Brain microvascular endothelial cell (primary cell): ENCODE data around the gene SPECC1L.

Source experiments
- DNase-seq: peaks from one replicate; pipeline ENCODE4 v3.0.0-alpha.2; 2020
- H3K27ac ChIP-seq: fragments of 250-450 bp; sonication (Bioruptor Pico); 2 replicates; pipeline ENCODE4 v1.5.1; 2020; ENCODE audit warnings: mild to moderate bottlenecking, moderate library complexity
- H3K27me3 ChIP-seq: fragments of 250-450 bp; sonication (Bioruptor Pico); replicated peaks from 2 replicates; pipeline ENCODE4 v1.5.1; 2020; ENCODE audit warnings: mild to moderate bottlenecking
- H3K36me3 ChIP-seq: fragments of 250-450 bp; sonication (Bioruptor Pico); replicated peaks from 2 replicates; pipeline ENCODE4 v1.5.1; 2020; ENCODE audit warnings: mild to moderate bottlenecking
- H3K4me3 ChIP-seq: 2 replicates; pipeline ENCODE4 v1.5.1; 2011; ENCODE audit warnings: low read depth, mild to moderate bottlenecking, control low read depth, low read length, moderate library complexity
- CTCF ChIP-seq: IDR thresholded peaks from 2 replicates; pipeline ENCODE4 v1.5.1; 2011; ENCODE audit warnings: low read depth, mild to moderate bottlenecking, moderate library complexity, low read length, control low read depth, inconsistent platforms; ENCODE audit errors: missing control alignments
- in situ Hi-C: cut with HindIII; loops from 2 replicates; pipeline ENCODE4 v1.10.0; 2017; ENCODE audit warnings: low sequenced_read_pairs, low pct_ligation_motif_present

SPECC1L gene

GRCh38 chr22:24424001-24424900, 153.6 kb downstream of the SPECC1L start:
- TF ChIP-seq CTCF, result no peak
- H3K27ac ChIP-seq, result no peak overlapping the region
- H3K36me3 ChIP-seq, result no peaks in the 10 kb centered on the region
- no peak for DNase-seq
- in situ Hi-C loops, result no loop called here
- no peaks in the 10 kb centered on the region for H3K27me3 ChIP-seq
- peak overlapping the region; percentile 46 for H3K4me3 ChIP-seq

- DNase-seq, result no peak
- H3K27me3 ChIP-seq, result no peaks in the 10 kb centered on the region
These were observed 154.5 kb downstream of the SPECC1L start for GRCh38 chr22:24424901-24425775.

GRCh38 chr22:24426436-24426835, 155.8 kb downstream of the SPECC1L start:
- no peak overlapping the region for H3K4me3 ChIP-seq
- DNase-seq, result no peak
- no peak for TF ChIP-seq CTCF
- H3K27me3 ChIP-seq, result no peaks in the 10 kb centered on the region
- in situ Hi-C loops, result no loop called here
- no peak overlapping the region for H3K27ac ChIP-seq
- no peaks in the 10 kb centered on the region for H3K36me3 ChIP-seq

More at GRCh38 chr22:24424901-24425775, 154.5 kb downstream of the SPECC1L start:
- no peak for TF ChIP-seq CTCF
- Histone ChIP-seq H3K27ac (no peak overlapping the region), H3K36me3 (no peaks in the 10 kb centered on the region), H3K4me3 (no peak overlapping the region)
- in situ Hi-C loops, result no loop called here

- Histone ChIP-seq H3K4me3 (no peak overlapping the region), H3K27me3 (no peaks in the 10 kb centered on the region), H3K36me3 (no peaks in the 10 kb centered on the region), H3K27ac (no peak overlapping the region)
- no peak for DNase-seq
- in situ Hi-C loops, result no loop called here
- no peak for TF ChIP-seq CTCF
These were observed 156.3 kb downstream of the SPECC1L start for GRCh38 chr22:24426851-24427499.

- no peak for DNase-seq
- in situ Hi-C loops, result no loop called here
- Histone ChIP-seq H3K4me3 (no peak within 1 kb of the TSS), H3K27ac (no peak within 1 kb of the TSS), H3K27me3 (no peaks in the 10 kb centered on the region), H3K36me3 (no peaks in the 10 kb centered on the region)
- TF ChIP-seq CTCF, result no peak
These were observed 157.0 kb downstream of the SPECC1L start, which contains the start of gene ADORA2A for GRCh38 chr22:24427500-24428164. Gene ADORA2A, plus strand, starts transcription at chr22:24427599. Its CDS starts 5,806 bp downstream, at chr22:24433405.
